Forelimb muscle (tissue), 1 donor: ENCODE measurements around the gene CDKAL1. TPM values are rescaled to one million over a fixed set of nuclear protein-coding genes. Genes with fewer than 3 reads are reported as not detected.

Experiments used
- DNase-seq: peaks from one replicate; pipeline ENCODE4 v3.0.0-alpha.2; 2013; ENCODE audit warnings: low read depth
- polyA plus RNA-seq: library from polyadenylated mRNA; unstranded; fragments of 120-200 nt; gene quantifications from one replicate; pipeline ENCODE4 v1.2.1, GENCODE V29; 2013; ENCODE audit not compliant: insufficient read length

CDKAL1 gene
- polyA plus RNA-seq, 1 donor, result 12.7 TPM

GRCh38 chr6:20837189-20837588 lies 302.9 kb downstream of the CDKAL1 start:
- DNase-seq, result no peak

GRCh38 chr6:20838113-20838512 lies 303.9 kb downstream of the CDKAL1 start:
- no peak for DNase-seq

GRCh38 chr6:20839630-20840029 lies 305.4 kb downstream of the CDKAL1 start:
- DNase-seq, result no peak

GRCh38 chr6:20840675-20841074 lies 306.4 kb downstream of the CDKAL1 start:
- DNase-seq, result no peak

GRCh38 chr6:20841806-20842205 lies 307.5 kb downstream of the CDKAL1 start:
- no peak for DNase-seq

- DNase-seq, result no peak
Measured at GRCh38 chr6:20845592-20845991, 311.3 kb downstream of the CDKAL1 start.

- no peak for DNase-seq
Measured at GRCh38 chr6:20846602-20847028, 312.4 kb downstream of the CDKAL1 start.

GRCh38 chr6:20847904-20848303 lies 313.6 kb downstream of the CDKAL1 start:
- DNase-seq, result no peak

GRCh38 chr6:20850686-20851416 lies 316.6 kb downstream of the CDKAL1 start:
- DNase-seq, result no peak

- no peak for DNase-seq
Measured at GRCh38 chr6:20851795-20852194, 317.5 kb downstream of the CDKAL1 start.

- no peak for DNase-seq
Measured at GRCh38 chr6:20853828-20854227, 319.6 kb downstream of the CDKAL1 start.

- DNase-seq, result no peak
Measured at GRCh38 chr6:20856681-20857288, 322.5 kb downstream of the CDKAL1 start.

- no peak for DNase-seq
Measured at GRCh38 chr6:20861481-20861880, 327.2 kb downstream of the CDKAL1 start.

GRCh38 chr6:20866036-20866435 lies 331.8 kb downstream of the CDKAL1 start:
- DNase-seq, result no peak

GRCh38 chr6:20866935-20867703 lies 332.9 kb downstream of the CDKAL1 start:
- DNase-seq, result no peak

- no peak for DNase-seq
Measured at GRCh38 chr6:20868397-20869096, 334.3 kb downstream of the CDKAL1 start.

GRCh38 chr6:20870021-20870420 lies 335.8 kb downstream of the CDKAL1 start:
- DNase-seq, result no peak

GRCh38 chr6:20870493-20870892 lies 336.2 kb downstream of the CDKAL1 start:
- no peak for DNase-seq

GRCh38 chr6:20873425-20874190 lies 339.4 kb downstream of the CDKAL1 start:
- no peak for DNase-seq

- DNase-seq, result peak; percentile 9
Measured at GRCh38 chr6:20875369-20875963, 341.2 kb downstream of the CDKAL1 start.

- DNase-seq, result no peak
Measured at GRCh38 chr6:20876036-20876435, 341.8 kb downstream of the CDKAL1 start.
